Panc1 (cell line): ENCODE results near the gene AQP1. TPM values are rescaled to one million over a fixed set of nuclear protein-coding genes. Genes with fewer than 3 reads are reported as not detected.

ENCODE experiments used
- ATAC-seq: fragments of 200-7000 bp; cut with Tn5 transposase; 2 replicates; pipeline ENCODE4 v1.9.1; 2020; ENCODE audit warnings: mild to moderate bottlenecking, moderate library complexity
- BruUV-seq: library from RNA; stranded (reverse); fragments of 400-500 nt; replicated peaks from 2 replicates; lab custom pipeline; 2021; lab: Mats Ljungman, UMichigan
- CTCF ChIA-PET: fragments of 300-600 bp; sonication (Branson Sonifier 250); formaldehyde crosslinking; loops from one replicate; lab custom pipeline; 2022; ENCODE audit warnings: antibody characterized with exemption; lab: Charles Lee
- POLR2A ChIA-PET: fragments of 300-600 bp; sonication (Branson Sonifier 250); formaldehyde crosslinking; loops from one replicate; lab custom pipeline; 2022; ENCODE audit warnings: antibody characterized with exemption; lab: Charles Lee
- DNase-seq: peaks from one replicate; pipeline ENCODE4 v3.0.0-alpha.2; 2010; ENCODE audit warnings: low read depth, low spot score
- H3K27ac ChIP-seq: 2 replicates; pipeline ENCODE4 v1.5.1; 2011; ENCODE audit warnings: mild to moderate bottlenecking, low read length, inconsistent platforms
- H3K27me3 ChIP-seq: fragments of 200-500 bp; sonication (Bioruptor generic); 2 replicates; pipeline ENCODE4 v1.6.0; 2014; ENCODE audit warnings: low read length, inconsistent platforms; ENCODE audit not compliant: control insufficient read depth, insufficient read depth
- H3K36me3 ChIP-seq: fragments of 200-500 bp; sonication (Bioruptor generic); 2 replicates; pipeline ENCODE4 v1.5.1; 2014; ENCODE audit warnings: inconsistent platforms, mild to moderate bottlenecking, low read length, moderate library complexity; ENCODE audit not compliant: control insufficient read depth, insufficient read depth
- H3K4me1 ChIP-seq: 2 replicates; pipeline ENCODE4 v1.5.1; 2011; ENCODE audit warnings: inconsistent platforms, mild to moderate bottlenecking, low read length, moderate library complexity; ENCODE audit not compliant: control insufficient read depth, insufficient read depth
- H3K4me3 ChIP-seq, 2 experiments: 2 replicates each; pipeline ENCODE4 v1.5.1; 2011 to 2012; ENCODE audit warnings: low read depth in 2 of 2, low read length in 2 of 2, mild to moderate bottlenecking in 2 of 2, inconsistent platforms in 1 of 2, moderate library complexity in 1 of 2
- H3K9me3 ChIP-seq: fragments of 200-500 bp; sonication (Bioruptor generic); 2 replicates; pipeline ENCODE4 v1.5.1; 2014; ENCODE audit warnings: low read depth, mild to moderate bottlenecking, inconsistent platforms, low read length, moderate library complexity; ENCODE audit not compliant: control insufficient read depth, insufficient read depth
- CTCF ChIP-seq: fragments of 450-650 bp; IDR thresholded peaks from 2 replicates; pipeline ENCODE4 v1.5.1; 2017; ENCODE audit warnings: mild to moderate bottlenecking
- POLR2AphosphoS5 ChIP-seq: IDR thresholded peaks from 2 replicates; pipeline ENCODE4 v1.6.1; 2012; ENCODE audit warnings: mild to moderate bottlenecking, low read depth, low read length, moderate library complexity
- REST ChIP-seq, 2 experiments: IDR thresholded peaks; 2 replicates each; pipeline ENCODE4 v1.6.1; 2011 to 2012; ENCODE audit warnings: low read depth in 2 of 2, control low read depth in 1 of 2, low read length in 1 of 2, mild to moderate bottlenecking in 1 of 2, moderate library complexity in 1 of 2; ENCODE audit not compliant: insufficient read depth in 1 of 2
- SIN3A ChIP-seq: IDR thresholded peaks from 2 replicates; pipeline ENCODE4 v1.6.1; 2012; ENCODE audit warnings: low read depth, mild to moderate bottlenecking, low read length, moderate library complexity, borderline replicate concordance; ENCODE audit not compliant: insufficient read depth
- TCF7L2 ChIP-seq: IDR thresholded peaks from 2 replicates; pipeline ENCODE4 v1.6.1; 2011; ENCODE audit warnings: mild to moderate bottlenecking, low read depth, low read length, inconsistent platforms
- in situ Hi-C: cut with HindIII; loops from 2 replicates; pipeline ENCODE4 v1.10.0; 2016; ENCODE audit warnings: low sequenced_read_pairs, low pct_unique_long_range_greater_than_20kb
- intact Hi-C: fragments of 100-400 bp; cut with micrococcal nuclease; formaldehyde crosslinking; loops from one replicate; pipeline ENCODE4 v1.10.0; 2022; ENCODE audit not compliant: unreplicated experiment
- total RNA-seq: library from RNA; stranded (reverse); gene quantifications from one replicate; pipeline ENCODE4 v1.2.1, GENCODE V29; 2021; ENCODE audit not compliant: unreplicated experiment

AQP1 gene
- total RNA-seq, 1 experiment from 2014 or later, result 0.57 TPM

DNA sequence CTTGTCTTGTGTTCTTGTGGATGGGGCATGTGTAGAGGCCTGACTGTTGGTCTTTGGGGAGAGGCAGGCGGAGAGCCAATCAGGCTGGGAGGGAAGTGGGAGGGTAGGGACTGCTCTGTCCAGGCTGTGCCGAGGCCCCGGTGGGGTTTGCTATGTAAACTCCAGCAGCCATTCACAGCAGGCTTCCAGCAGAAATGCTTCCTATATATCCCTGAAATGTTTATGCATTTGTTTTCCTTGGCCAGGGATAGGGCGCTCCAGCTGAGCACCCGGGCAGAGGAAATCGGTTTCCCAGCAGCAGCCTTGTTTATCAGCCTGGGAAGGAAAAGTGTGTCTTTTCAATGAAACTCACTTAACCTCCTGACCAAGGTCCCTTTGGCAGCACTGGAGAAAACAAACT lies 18.3 kb upstream of the AQP1 start:
- peak overlapping the region in 1 of 2 experiments; percentile 12; a peak in 1 of 4 replicates for H3K4me3 ChIP-seq
- no peak for DNase-seq
- no peaks in the 10 kb centered on the region for H3K9me3 ChIP-seq
- no TSS peak for BruUV-seq
- in situ Hi-C loops, result no loop called here
- H3K27ac ChIP-seq, result no peak overlapping the region
- peak; percentile 56 for ATAC-seq
- H3K4me1 ChIP-seq, result peaks cover 13% of the 10 kb centered on the region
- TF ChIP-seq REST (IDR thresholded peaks at IDR 0.05; ENCODE audit: insufficient read depth in 1 of 2, low read depth in 2 of 2, low read length in 1 of 2), result no peak
- TF ChIP-seq POLR2AphosphoS5, result no peak
- no peak for TF ChIP-seq SIN3A
- TF ChIP-seq CTCF, result no peak
- no peak for TF ChIP-seq TCF7L2
- H3K36me3 ChIP-seq, result no peaks in the 10 kb centered on the region
- H3K27me3 ChIP-seq, result no peaks in the 10 kb centered on the region; the same call in none of the 2 replicates
- CTCF ChIA-PET, result no interaction called here
- POLR2A ChIA-PET, result no interaction called here
- intact Hi-C loops, result no loop called here

DNA sequence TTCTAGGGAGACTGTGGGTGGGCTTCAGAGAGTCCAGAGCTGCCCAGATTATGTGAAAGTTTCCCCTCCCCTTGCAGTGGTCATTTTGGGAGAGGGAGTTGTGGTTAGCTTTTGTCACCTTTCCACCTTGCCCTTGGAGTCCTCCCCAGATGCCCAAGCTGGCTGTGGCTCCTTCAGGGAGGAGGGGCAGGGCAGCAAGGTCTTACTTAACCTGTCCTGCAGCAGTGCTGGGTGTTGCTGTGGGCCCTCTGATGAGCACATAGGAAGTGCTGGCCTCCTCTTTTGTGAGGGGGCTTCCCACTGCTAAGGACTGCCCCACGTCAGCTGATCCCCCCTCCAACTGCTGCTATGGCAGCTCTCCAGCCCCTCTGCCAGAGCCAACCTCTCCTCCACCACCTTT lies 17.6 kb upstream of the AQP1 start:
- in situ Hi-C loops, result no loop called here
- no peak overlapping the region for H3K27ac ChIP-seq
- H3K4me1 ChIP-seq, result peaks cover 13% of the 10 kb centered on the region
- H3K27me3 ChIP-seq, result no peaks in the 10 kb centered on the region; the same call in none of the 2 replicates
- ChIA-PET CTCF (no interaction called here), POLR2A (no interaction called here)
- ATAC-seq (no peak), DNase-seq (no peak)
- intact Hi-C loops, result no loop called here
- H3K9me3 ChIP-seq, result no peaks in the 10 kb centered on the region
- TF ChIP-seq SIN3A (no peak), REST (IDR thresholded peaks at IDR 0.05; ENCODE audit: insufficient read depth in 1 of 2, low read depth in 2 of 2, low read length in 1 of 2) (no peak), POLR2AphosphoS5 (no peak), TCF7L2 (no peak), CTCF (no peak)
- no TSS peak for BruUV-seq
- H3K4me3 ChIP-seq, result no peak overlapping the region
- no peaks in the 10 kb centered on the region for H3K36me3 ChIP-seq
